Choroid plexus epithelial cell (primary cell): ENCODE measurements around the gene GUCY2C.

Experiments
- DNase-seq: peaks from one replicate; pipeline ENCODE4 v3.0.0-alpha.2; 2010; ENCODE audit warnings: low read depth
- H3K4me3 ChIP-seq: 2 replicates; pipeline ENCODE4 v1.5.1; 2011; ENCODE audit warnings: low read depth, mild to moderate bottlenecking, control low read depth, low read length, moderate library complexity
- TF ChIP-seq, protein P1 (sequence below): conservative IDR thresholded peaks from 2 replicates; pipeline ENCODE4 v1.5.1; 2011; ENCODE audit warnings: low read depth, mild to moderate bottlenecking, control low read depth, inconsistent platforms, low read length, moderate library complexity

Gene GUCY2C

DNA sequence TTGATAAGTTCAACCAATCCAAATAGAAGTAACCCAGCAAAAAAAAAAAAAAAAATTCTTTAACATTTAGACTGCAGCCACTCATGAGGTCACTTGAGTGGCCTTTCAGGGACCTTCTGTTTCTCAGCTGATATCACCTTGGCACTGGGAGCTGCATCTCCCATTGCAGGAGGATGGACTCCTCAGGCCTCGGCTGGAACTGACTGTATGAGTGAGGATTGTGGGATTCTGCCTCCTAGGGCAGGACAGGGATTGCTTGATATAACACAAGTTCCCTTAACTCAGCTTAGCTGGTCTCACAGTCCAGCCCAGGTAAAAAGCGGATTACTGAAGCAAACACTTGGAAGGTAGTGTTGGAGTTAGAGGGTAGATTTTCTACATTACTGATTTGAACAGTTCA, 3.5 kb upstream of the GUCY2C start:
- H3K4me3 ChIP-seq, result no peak overlapping the region
- no peak for DNase-seq
- TF ChIP-seq, protein P1, sequence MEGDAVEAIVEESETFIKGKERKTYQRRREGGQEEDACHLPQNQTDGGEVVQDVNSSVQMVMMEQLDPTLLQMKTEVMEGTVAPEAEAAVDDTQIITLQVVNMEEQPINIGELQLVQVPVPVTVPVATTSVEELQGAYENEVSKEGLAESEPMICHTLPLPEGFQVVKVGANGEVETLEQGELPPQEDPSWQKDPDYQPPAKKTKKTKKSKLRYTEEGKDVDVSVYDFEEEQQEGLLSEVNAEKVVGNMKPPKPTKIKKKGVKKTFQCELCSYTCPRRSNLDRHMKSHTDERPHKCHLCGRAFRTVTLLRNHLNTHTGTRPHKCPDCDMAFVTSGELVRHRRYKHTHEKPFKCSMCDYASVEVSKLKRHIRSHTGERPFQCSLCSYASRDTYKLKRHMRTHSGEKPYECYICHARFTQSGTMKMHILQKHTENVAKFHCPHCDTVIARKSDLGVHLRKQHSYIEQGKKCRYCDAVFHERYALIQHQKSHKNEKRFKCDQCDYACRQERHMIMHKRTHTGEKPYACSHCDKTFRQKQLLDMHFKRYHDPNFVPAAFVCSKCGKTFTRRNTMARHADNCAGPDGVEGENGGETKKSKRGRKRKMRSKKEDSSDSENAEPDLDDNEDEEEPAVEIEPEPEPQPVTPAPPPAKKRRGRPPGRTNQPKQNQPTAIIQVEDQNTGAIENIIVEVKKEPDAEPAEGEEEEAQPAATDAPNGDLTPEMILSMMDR, result no peak

DNA sequence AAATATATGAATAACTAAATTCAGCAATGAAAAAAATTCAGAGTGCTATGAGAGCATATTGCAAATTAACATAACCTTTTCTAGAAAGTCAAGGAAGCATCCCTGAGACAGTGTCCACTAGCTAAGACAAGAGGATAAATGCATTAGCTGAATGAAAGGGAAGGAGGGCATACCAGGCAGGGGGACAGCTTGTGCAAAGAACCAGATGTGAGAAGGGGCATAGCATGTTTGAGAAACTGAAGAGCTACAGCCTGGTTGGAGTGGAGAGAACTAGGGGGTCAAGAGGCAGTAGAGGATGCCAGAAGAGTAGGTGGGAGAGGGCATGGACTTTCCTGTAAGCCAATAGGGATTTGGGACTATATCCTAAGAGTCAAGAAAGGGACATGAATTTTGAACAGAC, 2.2 kb upstream of the GUCY2C start:
- TF ChIP-seq, protein P1, result no peak
- DNase-seq, result no peak
- H3K4me3 ChIP-seq, result no peak overlapping the region

DNA sequence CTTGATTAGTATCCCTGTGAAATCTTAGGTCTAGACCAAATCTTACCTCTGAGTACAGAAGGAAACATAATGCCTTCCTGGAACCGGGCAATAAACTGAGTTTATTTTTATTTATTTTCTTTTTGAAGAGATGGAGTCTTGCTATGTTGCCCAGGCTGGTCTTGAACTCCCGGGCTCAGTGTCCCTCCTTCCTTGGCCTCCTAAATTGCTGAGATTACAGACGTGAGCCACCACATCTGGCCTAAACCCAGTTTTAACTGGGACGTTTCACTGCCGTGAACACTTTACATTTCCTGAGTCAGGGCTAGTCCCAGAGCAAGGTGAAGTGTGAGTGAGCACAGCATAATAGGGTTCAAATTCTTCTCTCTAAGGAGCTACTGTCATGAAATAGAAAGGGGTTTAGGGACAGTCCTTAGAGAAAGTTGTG, 671 bp downstream of the GUCY2C start:
- H3K4me3 ChIP-seq, result no peak overlapping the region
- TF ChIP-seq, protein P1, result no peak
- no peak for DNase-seq

DNA sequence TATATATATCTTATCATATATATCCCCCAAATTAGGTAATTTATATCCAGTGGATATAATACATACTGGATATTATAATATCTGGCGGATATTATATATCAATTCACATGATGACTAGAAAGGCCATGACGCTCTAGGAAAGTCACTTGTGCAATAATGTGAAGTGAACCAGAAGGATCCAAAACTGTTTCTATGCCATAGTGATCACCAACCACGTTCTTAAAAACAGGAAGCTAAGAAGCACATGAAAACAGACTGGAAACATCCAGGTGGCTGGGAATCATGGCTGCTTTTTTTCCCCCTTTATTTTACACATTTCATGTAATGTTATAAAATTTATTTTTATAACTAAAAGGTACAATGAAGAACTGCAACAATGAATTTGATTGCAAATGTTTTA, 1.4 kb downstream of the GUCY2C start:
- H3K4me3 ChIP-seq, result no peak overlapping the region
- DNase-seq, result no peak
- TF ChIP-seq, protein P1, result no peak

DNA sequence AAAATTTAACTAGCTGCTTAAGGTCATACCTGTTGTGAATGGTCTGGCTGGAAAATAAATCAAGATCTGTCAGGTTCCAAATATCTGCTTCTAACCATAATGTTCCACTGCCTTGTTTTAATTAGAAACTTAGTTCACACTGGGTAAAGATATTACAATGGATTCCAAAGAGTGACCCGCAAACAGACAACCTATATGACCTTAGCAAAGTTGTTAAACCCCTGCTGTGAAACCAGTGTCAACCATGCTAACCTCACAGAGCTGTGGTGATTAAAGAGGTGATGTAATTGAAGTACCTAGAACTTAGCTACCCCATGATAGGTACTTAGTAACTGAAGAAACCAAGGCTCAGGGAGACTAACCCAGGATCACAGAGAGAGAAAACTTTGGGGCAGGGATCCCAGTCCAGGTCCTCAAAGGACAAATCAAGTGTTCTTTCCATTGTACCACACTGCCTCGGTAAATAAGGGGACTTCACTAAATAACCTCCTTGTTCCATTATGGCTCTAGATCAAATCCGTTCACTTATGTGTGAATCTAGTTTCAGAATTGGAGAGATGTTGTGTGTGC, 2.2 kb downstream of the GUCY2C start:
- TF ChIP-seq, protein P1, result no peak
- no peak for DNase-seq
- no peak overlapping the region for H3K4me3 ChIP-seq

DNA sequence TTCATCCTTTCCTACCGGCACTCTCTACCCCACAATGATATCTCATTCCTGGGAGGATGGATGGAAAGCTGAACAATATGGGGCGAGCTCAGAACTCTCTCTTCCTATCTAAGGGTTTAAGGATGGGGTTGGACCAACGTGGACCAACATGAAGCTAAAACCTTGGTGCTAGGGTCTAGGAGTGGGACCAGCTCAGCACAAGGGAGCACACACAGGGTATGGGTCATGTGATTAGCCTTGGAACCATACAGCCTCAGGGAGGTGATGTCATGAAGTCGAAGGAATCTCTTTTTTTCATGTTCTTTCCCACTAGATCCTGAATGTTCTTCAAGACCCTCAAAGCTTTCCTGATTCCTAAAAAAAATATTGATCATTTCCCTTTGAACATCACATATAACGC, 3.3 kb downstream of the GUCY2C start:
- TF ChIP-seq, protein P1, result no peak
- no peak overlapping the region for H3K4me3 ChIP-seq
- DNase-seq, result no peak

DNA sequence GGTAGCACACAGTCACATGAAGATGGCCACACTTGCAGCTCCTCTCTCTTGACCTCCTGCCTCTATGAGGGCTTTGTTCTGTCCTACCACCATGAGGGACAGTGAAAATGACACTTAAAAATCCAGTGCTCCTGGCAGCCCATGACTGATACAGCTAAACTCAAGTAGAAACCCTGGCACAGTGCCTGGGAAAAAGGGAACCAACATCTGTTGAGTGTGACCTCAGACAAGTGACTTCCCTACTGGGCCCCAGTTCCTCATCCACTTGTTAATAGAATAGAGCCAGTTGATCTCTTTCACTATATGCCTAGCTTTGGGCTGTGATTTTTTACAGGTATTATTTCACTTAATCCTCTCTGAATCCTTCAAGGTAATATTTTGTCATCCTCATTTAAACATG, 4.8 kb downstream of the GUCY2C start:
- TF ChIP-seq, protein P1, result no peak
- no peak overlapping the region for H3K4me3 ChIP-seq
- DNase-seq, result no peak
